Panc1 (cell line): Measurements from ENCODE around the gene BTBD2.

Source experiments
- CTCF ChIP-seq: fragments of 450-650 bp; IDR thresholded peaks from 2 replicates; pipeline ENCODE4 v1.5.1; 2017; ENCODE audit warnings: mild to moderate bottlenecking
- SIN3A ChIP-seq: IDR thresholded peaks from 2 replicates; pipeline ENCODE4 v1.6.1; 2012; ENCODE audit warnings: low read depth, mild to moderate bottlenecking, low read length, moderate library complexity, borderline replicate concordance; ENCODE audit not compliant: insufficient read depth
- TCF7L2 ChIP-seq: IDR thresholded peaks from 2 replicates; pipeline ENCODE4 v1.6.1; 2011; ENCODE audit warnings: mild to moderate bottlenecking, low read depth, low read length, inconsistent platforms

- TF ChIP-seq CTCF, result no peak
- no peak for TF ChIP-seq SIN3A
- no peak for TF ChIP-seq TCF7L2
Measured at GRCh38 chr19:2026770-2027169, 11.3 kb upstream of the BTBD2 start.
